Psoas muscle (tissue), 8 donors: ENCODE measurements around the gene MAPKAP1. TPM values are rescaled to one million over a fixed set of nuclear protein-coding genes. Genes with fewer than 3 reads are reported as not detected.

ENCODE experiments used
- ATAC-seq, 4 donors: fragments of 200-7000 bp; cut with Tn5 transposase; one replicate each; pipeline ENCODE4 v1.9.1; 2020; ENCODE audit warnings: moderate library complexity in 3 of 4, mild to moderate bottlenecking in 2 of 4
- DNase-seq, 2 donors: peaks; one replicate each; pipeline ENCODE4 v3.0.0-alpha.2; 2020
- H3K27ac ChIP-seq: fragments of 200-600 bp; one replicate; pipeline ENCODE4 v1.8.0; 2022
- H3K27me3 ChIP-seq, 3 donors: fragments of 200-600 bp in 1 of 3; one replicate each; pipeline versions ENCODE4 v1.6.1 to v1.8.0; 2013 to 2022; ENCODE audit warnings: low read length in 2 of 3, mild to moderate bottlenecking in 2 of 3, moderate library complexity in 1 of 3; ENCODE audit not compliant: insufficient read depth in 3 of 3
- H3K36me3 ChIP-seq, 2 donors: fragments of 200-600 bp in 1 of 2; one replicate each; pipeline versions ENCODE4 v1.6.1 to v1.8.0; 2013 to 2022; ENCODE audit warnings: low read depth in 1 of 2, mild to moderate bottlenecking in 1 of 2, moderate library complexity in 1 of 2; ENCODE audit not compliant: insufficient read depth in 1 of 2
- H3K4me1 ChIP-seq: fragments of 200-600 bp; one replicate; pipeline ENCODE4 v1.8.0; 2022
- H3K4me3 ChIP-seq: fragments of 200-600 bp; one replicate; pipeline ENCODE4 v1.8.0; 2022; ENCODE audit warnings: mild to moderate bottlenecking
- H3K9me3 ChIP-seq: fragments of 200-600 bp; one replicate; pipeline ENCODE4 v1.8.0; 2022
- WGBS, 3 donors: extraction: QIAGEN DNeasy Blood & Tissue Kit; methylation state at CpG; one replicate each; pipeline versions ENCODE4 v1.1.6 to v1.1.7; 2013; 5-methylcytosine and 5-hydroxymethylcytosine counted together
- intact Hi-C, 2 donors: fragments of 100-400 bp; cut with DNase I; formaldehyde crosslinking; loops; one replicate each; pipeline versions ENCODE4 v1.11.0 to v1.14.2; 2022
- polyA plus RNA-seq, 3 donors: library from polyadenylated mRNA; stranded (reverse); fragments of 200-250 nt; gene quantifications; one replicate each; pipeline ENCODE4 v1.2.3, GENCODE V29; 2013
- total RNA-seq, 4 donors: library from RNA; stranded (reverse); fragmentation: NEBNext Ultra II Directional in 2 of 4; extraction: Animal tissue kit (Norgen Biotek cat#: 25700) in 2 of 4; gene quantifications; one replicate each; pipeline versions ENCODE4 v1.2.1 to v1.2.4, GENCODE V29; 2021 to 2023
- TF ChIP-seq, protein P1 (sequence below): fragments of 200-600 bp; IDR thresholded peaks from one replicate; pipeline ENCODE4 v1.8.0; 2022; ENCODE audit warnings: antibody characterized with exemption
- donor health status: healthy with polysubstance abuse.
- donor health status: DM: no; HTN: no; CAD: no; lungs with moderate emphysema.
- donor health status: Bipolar disorder and iron deficiency.
- donor health status: healthy.
- donor health status: DM: yes; HTN: yes; CAD: no.
- donor health status: DM: no; HTN: no; CAD: no.
- donor health status: DM: no; HTN: no; CAD: no.
- donor health status: DM: yes; HTN: yes; CAD: no.

The MAPKAP1 gene
- total and polyA plus RNA-seq, 7 donors: 64.2 to 124 (median 90.4) TPM

- intact Hi-C loops: no loop called here
- ATAC-seq (no peak), DNase-seq (no peak)
- Histone ChIP-seq H3K4me3 (no peak overlapping the region), H3K36me3 (peaks cover 0 to 10% of the 10 kb centered on the region in 2 donors), H3K27ac (no peak overlapping the region), H3K27me3 (no peaks in the 10 kb centered on the region), H3K9me3 (no peaks in the 10 kb centered on the region), H3K4me1 (no peaks in the 10 kb centered on the region)
- TF ChIP-seq, protein P1, sequence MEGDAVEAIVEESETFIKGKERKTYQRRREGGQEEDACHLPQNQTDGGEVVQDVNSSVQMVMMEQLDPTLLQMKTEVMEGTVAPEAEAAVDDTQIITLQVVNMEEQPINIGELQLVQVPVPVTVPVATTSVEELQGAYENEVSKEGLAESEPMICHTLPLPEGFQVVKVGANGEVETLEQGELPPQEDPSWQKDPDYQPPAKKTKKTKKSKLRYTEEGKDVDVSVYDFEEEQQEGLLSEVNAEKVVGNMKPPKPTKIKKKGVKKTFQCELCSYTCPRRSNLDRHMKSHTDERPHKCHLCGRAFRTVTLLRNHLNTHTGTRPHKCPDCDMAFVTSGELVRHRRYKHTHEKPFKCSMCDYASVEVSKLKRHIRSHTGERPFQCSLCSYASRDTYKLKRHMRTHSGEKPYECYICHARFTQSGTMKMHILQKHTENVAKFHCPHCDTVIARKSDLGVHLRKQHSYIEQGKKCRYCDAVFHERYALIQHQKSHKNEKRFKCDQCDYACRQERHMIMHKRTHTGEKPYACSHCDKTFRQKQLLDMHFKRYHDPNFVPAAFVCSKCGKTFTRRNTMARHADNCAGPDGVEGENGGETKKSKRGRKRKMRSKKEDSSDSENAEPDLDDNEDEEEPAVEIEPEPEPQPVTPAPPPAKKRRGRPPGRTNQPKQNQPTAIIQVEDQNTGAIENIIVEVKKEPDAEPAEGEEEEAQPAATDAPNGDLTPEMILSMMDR: no peak
- WGBS, 3 donors: 82 to 89% (median 87%) methylated on average over 15 to 16 of the region's 16 CpGs
Measured at GRCh38 chr9:125434986-125435775, 271.8 kb downstream of the MAPKAP1 start.

- peaks cover 0 to 2% of the 10 kb centered on the region in 2 donors for H3K36me3 ChIP-seq
- DNase-seq (no peak), ATAC-seq (no peak)
- no peaks in the 10 kb centered on the region for H3K4me1 ChIP-seq
- H3K9me3 ChIP-seq: no peaks in the 10 kb centered on the region
- intact Hi-C loops: no loop called here
- TF ChIP-seq, protein P1: no peak
- no peaks in the 10 kb centered on the region for H3K27me3 ChIP-seq
- H3K27ac ChIP-seq: no peak overlapping the region
- WGBS, 3 donors: 24 to 30% (median 24%) methylated on average over 15 of the region's 15 CpGs
- H3K4me3 ChIP-seq: no peak overlapping the region
Measured at GRCh38 chr9:125433461-125434011, 273.5 kb downstream of the MAPKAP1 start.

GRCh38 chr9:125432715-125433385 lies 274.2 kb downstream of the MAPKAP1 start:
- H3K27me3 ChIP-seq: no peaks in the 10 kb centered on the region
- no peaks in the 10 kb centered on the region for H3K4me1 ChIP-seq
- DNase-seq: no peak
- no peak overlapping the region for H3K27ac ChIP-seq
- WGBS, 3 donors: 81 to 86% (median 86%) methylated on average over 14 of the region's 14 CpGs
- no peak overlapping the region for H3K4me3 ChIP-seq
- no peak for ATAC-seq
- TF ChIP-seq, protein P1: no peak
- H3K36me3 ChIP-seq: no peaks in the 10 kb centered on the region
- intact Hi-C loops: no loop called here
- H3K9me3 ChIP-seq: no peaks in the 10 kb centered on the region

- DNase-seq: peak in 1 of 2 donors; percentile 45
Measured at GRCh38 chr9:125431741-125432271, 275.2 kb downstream of the MAPKAP1 start.

More at GRCh38 chr9:125431741-125432271, 275.2 kb downstream of the MAPKAP1 start:
- no peaks in the 10 kb centered on the region for H3K9me3 ChIP-seq
- WGBS, 3 donors: 67 to 70% (median 69%) methylated on average over 12 of the region's 12 CpGs
- no peaks in the 10 kb centered on the region for H3K4me1 ChIP-seq
- no peaks in the 10 kb centered on the region for H3K27me3 ChIP-seq
- no peak for ATAC-seq
- intact Hi-C loops: no loop called here
- TF ChIP-seq, protein P1: no peak
- no peak overlapping the region for H3K4me3 ChIP-seq
- no peaks in the 10 kb centered on the region for H3K36me3 ChIP-seq
- no peak overlapping the region for H3K27ac ChIP-seq
